ENCODE results near the gene IGFALS.

Gene IGFALS

GRCh38 chr16:1763521-1764511 lies 29.7 kb downstream of the IGFALS start:
- no peak for DNase-seq

GRCh38 chr16:1762879-1763520 lies 30.5 kb downstream of the IGFALS start:
- no peak for DNase-seq

GRCh38 chr16:1762196-1762878 lies 31.2 kb downstream of the IGFALS start:
- no peak for DNase-seq

- DNase-seq, result no peak
Observed at GRCh38 chr16:1761751-1762150, 31.8 kb downstream of the IGFALS start.

GRCh38 chr16:1760911-1761310 lies 32.6 kb downstream of the IGFALS start:
- DNase-seq, result no peak

- no peak for DNase-seq
Observed at GRCh38 chr16:1759511-1759910, 34.0 kb downstream of the IGFALS start.

- no peak for DNase-seq
Observed at GRCh38 chr16:1758923-1759322, 34.6 kb downstream of the IGFALS start.

- DNase-seq, result no peak
Observed at GRCh38 chr16:1757714-1758461, 35.6 kb downstream of the IGFALS start.

GRCh38 chr16:1754204-1754603 lies 39.3 kb downstream of the IGFALS start:
- DNase-seq, result no peak

GRCh38 chr16:1752853-1753252 lies 40.7 kb downstream of the IGFALS start:
- no peak for DNase-seq

GRCh38 chr16:1751946-1752345 lies 41.6 kb downstream of the IGFALS start:
- DNase-seq, result no peak

- DNase-seq, result no peak
Observed at GRCh38 chr16:1749152-1750117, 44.1 kb downstream of the IGFALS start.

- DNase-seq, result no peak
Observed at GRCh38 chr16:1747934-1748333, 45.6 kb downstream of the IGFALS start.

GRCh38 chr16:1746693-1747195 lies 46.8 kb downstream of the IGFALS start:
- no peak for DNase-seq

GRCh38 chr16:1745900-1746692 lies 47.4 kb downstream of the IGFALS start:
- DNase-seq, result no peak

- DNase-seq, result no peak
Observed at GRCh38 chr16:1745181-1745899, 48.2 kb downstream of the IGFALS start.

- no peak for DNase-seq
Observed at GRCh38 chr16:1744338-1744840, 49.1 kb downstream of the IGFALS start.

- DNase-seq, result no peak
Observed at GRCh38 chr16:1743376-1744337, 49.8 kb downstream of the IGFALS start.
